IPS-18c (cell line): ENCODE results near the gene TMEM52B.
"Not testable (repeated sequence)": the region's sequence is repeated elsewhere in the genome, so short reads cannot be mapped to it uniquely, and the experiment has no call there.

Experiments used
- H3K4me3 ChIP-seq: 2 replicates; pipeline ENCODE4 v1.7.0; 2013; ENCODE audit warnings: low read depth, mild to moderate bottlenecking, low read length, moderate library complexity; ENCODE audit not compliant: insufficient read depth
- H3K9me3 ChIP-seq: one replicate; pipeline ENCODE4 v1.6.1; 2013; ENCODE audit warnings: mild to moderate bottlenecking, low read length, moderate library complexity; ENCODE audit not compliant: control insufficient read depth, insufficient read depth

TMEM52B gene

GRCh38 chr12:10163084-10163483, 15.7 kb upstream of the TMEM52B start:
- H3K9me3 ChIP-seq = no peaks in the 10 kb centered on the region
- H3K4me3 ChIP-seq = no peak overlapping the region

- Histone ChIP-seq H3K9me3 (no peaks in the 10 kb centered on the region), H3K4me3 (no peak overlapping the region)
These were observed 13.4 kb upstream of the TMEM52B start for GRCh38 chr12:10165421-10165820.

- no peak overlapping the region for H3K4me3 ChIP-seq
- H3K9me3 ChIP-seq = no peaks in the 10 kb centered on the region
These were observed 11.2 kb upstream of the TMEM52B start for GRCh38 chr12:10167599-10167998.

GRCh38 chr12:10169104-10169503, 9.7 kb upstream of the TMEM52B start:
- Histone ChIP-seq H3K4me3 (no peak overlapping the region), H3K9me3 (no peaks in the 10 kb centered on the region)

GRCh38 chr12:10170216-10170615, 8.6 kb upstream of the TMEM52B start:
- Histone ChIP-seq H3K9me3 (no peaks in the 10 kb centered on the region), H3K4me3 (no peak overlapping the region)

GRCh38 chr12:10171973-10172728, 6.7 kb upstream of the TMEM52B start, which contains the start of gene OLR1:
OLR1 (minus strand) TSS chr12:10172132; CDS start chr12:10172077, 55 bp downstream.
- H3K9me3 ChIP-seq = no peaks in the 10 kb centered on the region
- no peak within 1 kb of the TSS for H3K4me3 ChIP-seq

GRCh38 chr12:10174986-10175614, 3.7 kb upstream of the TMEM52B start:
- H3K9me3 ChIP-seq = no peaks in the 10 kb centered on the region
- no peak overlapping the region for H3K4me3 ChIP-seq

- no peak overlapping the region for H3K4me3 ChIP-seq
- H3K9me3 ChIP-seq = no peaks in the 10 kb centered on the region
These were observed 2.8 kb upstream of the TMEM52B start for GRCh38 chr12:10175846-10176636.

GRCh38 chr12:10179776-10180181, 947 bp downstream of the TMEM52B start:
- H3K9me3 ChIP-seq = no peaks in the 10 kb centered on the region
- no peak overlapping the region for H3K4me3 ChIP-seq

- Histone ChIP-seq H3K4me3 (no peak overlapping the region), H3K9me3 (no peaks in the 10 kb centered on the region)
These were observed 3.7 kb downstream of the TMEM52B start for GRCh38 chr12:10182354-10183049.

GRCh38 chr12:10184261-10184843, 5.5 kb downstream of the TMEM52B start:
- Histone ChIP-seq H3K4me3 (no peak overlapping the region), H3K9me3 (no peaks in the 10 kb centered on the region)

- no peak overlapping the region for H3K4me3 ChIP-seq
These were observed 7.5 kb downstream of the TMEM52B start for GRCh38 chr12:10186299-10186698.

GRCh38 chr12:10186958-10187357, 8.1 kb downstream of the TMEM52B start:
- not testable (repeated sequence) for H3K9me3 ChIP-seq, H3K4me3 ChIP-seq

More at GRCh38 chr12:10186299-10186698, 7.5 kb downstream of the TMEM52B start:
- H3K9me3 ChIP-seq = no peaks in the 10 kb centered on the region

- Histone ChIP-seq H3K9me3 (no peaks in the 10 kb centered on the region), H3K4me3 (no peak overlapping the region)
These were observed 10.8 kb downstream of the TMEM52B start for GRCh38 chr12:10189653-10190052.

- H3K4me3 ChIP-seq = no peak overlapping the region
- no peaks in the 10 kb centered on the region for H3K9me3 ChIP-seq
These were observed 11.9 kb downstream of the TMEM52B start for GRCh38 chr12:10190558-10191388.

- no peaks in the 10 kb centered on the region for H3K9me3 ChIP-seq
These were observed 13.0 kb downstream of the TMEM52B start for GRCh38 chr12:10191865-10192264.

More at GRCh38 chr12:10191865-10192264, 13.0 kb downstream of the TMEM52B start:
- H3K4me3 ChIP-seq = no peak overlapping the region
